ENCODE measurements around the gene SPRR2D. TPM values are rescaled to one million over a fixed set of nuclear protein-coding genes. Genes with fewer than 3 reads are reported as not detected.

SPRR2D gene
- total and polyA plus RNA-seq, 2 donors (not counting 3 experiments of a cell fraction or from before 2014, with no cell fraction given), result not detected

- ChIA-PET CTCF (no interaction called here), POLR2A (no interaction called here)
- FAIRE-seq (no peak), DNase-seq (ENCODE audit: low read depth, low spot score) (no peak)
- dilution Hi-C loops (cut with MboI; ENCODE audit: extremely low pct_ligation_motif_present, low sequenced_read_pairs), result no loop called here
- Histone ChIP-seq H3K9me3 (replicated peaks; ENCODE audit: control insufficient read depth, insufficient read depth, low read length) (no peaks in the 10 kb centered on the region), H3K9me1 (replicated peaks; ENCODE audit: control insufficient read depth, extremely low read depth, insufficient read depth, low read length) (no peaks in the 10 kb centered on the region), H3K4me3 (replicated peaks in 1 of 3; ENCODE audit: insufficient read depth in 1 of 3, low read depth in 1 of 3, low read length in 3 of 3) (no peak overlapping the region), H3K4me2 (ENCODE audit: insufficient read depth, low read length) (no peak overlapping the region), H2AFZ (ENCODE audit: low read depth, low read length) (no peak overlapping the region), H3K79me2 (ENCODE audit: control insufficient read depth, insufficient read depth, low read length) (no peaks in the 10 kb centered on the region), H3K9ac (replicated peaks; ENCODE audit: extremely low read depth, insufficient read depth, low read length) (no peak overlapping the region), H3K36me3 (ENCODE audit: control insufficient read depth in 2 of 2, extremely low read depth in 1 of 2, insufficient read depth in 2 of 2, low read length in 2 of 2) (no peaks in the 10 kb centered on the region), H3K27ac (ENCODE audit: insufficient read depth, low read depth, low read length) (no peak overlapping the region), H3K27me3 (ENCODE audit: control insufficient read depth in 2 of 2, insufficient read depth in 2 of 2, low read length in 2 of 2) (no peaks in the 10 kb centered on the region), H3K4me1 (ENCODE audit: control insufficient read depth, extremely low read depth, insufficient read depth, low read length) (no peaks in the 10 kb centered on the region), H4K20me1 (replicated peaks; ENCODE audit: control insufficient read depth, extremely low read depth, insufficient read depth, low read length) (no peaks in the 10 kb centered on the region)
- no TSS peak for BruUV-seq (replicated peaks)
- TF ChIP-seq POLR2A (IDR thresholded peaks at IDR 0.05; ENCODE audit: low read depth, low read length) (no peak), MYC (IDR thresholded peaks at IDR 0.05; ENCODE audit: low read depth, low read length) (no peak), POLR2AphosphoS5 (IDR thresholded peaks at IDR 0.05; ENCODE audit: insufficient read depth, low read depth, low read length) (no peak), FOS (IDR thresholded peaks at IDR 0.05; ENCODE audit: borderline replicate concordance, insufficient read depth, low read length) (no peak), EZH2 (IDR thresholded peaks at IDR 0.05; ENCODE audit: borderline replicate concordance, low read depth, low read length, severe bottlenecking) (no peak)
- TF ChIP-seq, protein P1, sequence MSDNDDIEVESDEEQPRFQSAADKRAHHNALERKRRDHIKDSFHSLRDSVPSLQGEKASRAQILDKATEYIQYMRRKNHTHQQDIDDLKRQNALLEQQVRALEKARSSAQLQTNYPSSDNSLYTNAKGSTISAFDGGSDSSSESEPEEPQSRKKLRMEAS (IDR thresholded peaks at IDR 0.05; ENCODE audit: insufficient read depth, insufficient read length), result no peak
- TF ChIP-seq, protein P2, sequence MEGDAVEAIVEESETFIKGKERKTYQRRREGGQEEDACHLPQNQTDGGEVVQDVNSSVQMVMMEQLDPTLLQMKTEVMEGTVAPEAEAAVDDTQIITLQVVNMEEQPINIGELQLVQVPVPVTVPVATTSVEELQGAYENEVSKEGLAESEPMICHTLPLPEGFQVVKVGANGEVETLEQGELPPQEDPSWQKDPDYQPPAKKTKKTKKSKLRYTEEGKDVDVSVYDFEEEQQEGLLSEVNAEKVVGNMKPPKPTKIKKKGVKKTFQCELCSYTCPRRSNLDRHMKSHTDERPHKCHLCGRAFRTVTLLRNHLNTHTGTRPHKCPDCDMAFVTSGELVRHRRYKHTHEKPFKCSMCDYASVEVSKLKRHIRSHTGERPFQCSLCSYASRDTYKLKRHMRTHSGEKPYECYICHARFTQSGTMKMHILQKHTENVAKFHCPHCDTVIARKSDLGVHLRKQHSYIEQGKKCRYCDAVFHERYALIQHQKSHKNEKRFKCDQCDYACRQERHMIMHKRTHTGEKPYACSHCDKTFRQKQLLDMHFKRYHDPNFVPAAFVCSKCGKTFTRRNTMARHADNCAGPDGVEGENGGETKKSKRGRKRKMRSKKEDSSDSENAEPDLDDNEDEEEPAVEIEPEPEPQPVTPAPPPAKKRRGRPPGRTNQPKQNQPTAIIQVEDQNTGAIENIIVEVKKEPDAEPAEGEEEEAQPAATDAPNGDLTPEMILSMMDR (IDR thresholded peaks at IDR 0.05; ENCODE audit: extremely low read depth in 1 of 2, insufficient read depth in 1 of 2, low read depth in 1 of 2, low read length in 2 of 2), result no peak
- intact Hi-C loops (cut with micrococcal nuclease), result no loop called here
These were observed 16.5 kb downstream of the SPRR2D start for GRCh38 chr1:153024413-153024812.
